HFFc6 (cell line): Measurements from ENCODE around the gene OSBP2. TPM values are rescaled to one million over a fixed set of nuclear protein-coding genes. Genes with fewer than 3 reads are reported as not detected.

Source experiments
- DNase-seq: peaks from one replicate; pipeline ENCODE4 v3.0.0-alpha.2; 2018
- H3K27ac Mint-ChIP-seq: 2 replicates; pipeline ENCODE4 v1.8.0; 2020; ENCODE audit warnings: mild to moderate bottlenecking, mixed read lengths
- H3K27me3 Mint-ChIP-seq: 2 replicates; pipeline ENCODE4 v1.8.0; 2021; ENCODE audit warnings: mild to moderate bottlenecking, moderate library complexity, mixed read lengths; ENCODE audit not compliant: insufficient read depth
- H3K36me3 Mint-ChIP-seq: 2 replicates; pipeline ENCODE4 v1.8.0; 2021; ENCODE audit warnings: low read depth, mixed read lengths
- H3K4me1 Mint-ChIP-seq: 2 replicates; pipeline ENCODE4 v1.8.0; 2020; ENCODE audit warnings: low read depth, mixed read lengths
- H3K4me3 Mint-ChIP-seq: 2 replicates; pipeline ENCODE4 v1.8.0; 2020; ENCODE audit warnings: mild to moderate bottlenecking, moderate library complexity, mixed read lengths
- H3K9me3 Mint-ChIP-seq: 2 replicates; pipeline ENCODE4 v1.8.0; 2020; ENCODE audit warnings: mild to moderate bottlenecking, mixed read lengths
- CTCF ChIP-seq: fragments of 200-600 bp; sonication (generic); IDR thresholded peaks from 2 replicates; pipeline ENCODE4 v1.5.0; 2021; ENCODE audit warnings: antibody characterized with exemption, mild to moderate bottlenecking
- total RNA-seq, 6 experiments: library from RNA; stranded (reverse); fragmentation: NEBNext Ultra II Directional; extraction: Animal tissue kit (Norgen Biotek cat#: 25700); gene quantifications; 2 replicates in 1 of 6; 3 replicates in 5 of 6; pipeline ENCODE4 v1.2.3, GENCODE V29; 2021

The OSBP2 gene
- total RNA-seq, 6 experiments from 2014 or later = 0.09 to 0.37 (median 0.28) TPM; not detected in 1

- Mint-ChIP-seq H3K27ac (no peak overlapping the region), H3K4me3 (no peak overlapping the region), H3K9me3 (no peaks in the 10 kb centered on the region), H3K27me3 (peaks cover 2% of the 10 kb centered on the region; the same call in 1 of the 2 replicates), H3K4me1 (peaks cover under 1% of the 10 kb centered on the region; the same call in 1 of the 2 replicates), H3K36me3 (no peaks in the 10 kb centered on the region)
- DNase-seq = no peak
- no peak for TF ChIP-seq CTCF
Measured at GRCh38 chr22:30747493-30747892, 52.8 kb downstream of the OSBP2 start.

DNA sequence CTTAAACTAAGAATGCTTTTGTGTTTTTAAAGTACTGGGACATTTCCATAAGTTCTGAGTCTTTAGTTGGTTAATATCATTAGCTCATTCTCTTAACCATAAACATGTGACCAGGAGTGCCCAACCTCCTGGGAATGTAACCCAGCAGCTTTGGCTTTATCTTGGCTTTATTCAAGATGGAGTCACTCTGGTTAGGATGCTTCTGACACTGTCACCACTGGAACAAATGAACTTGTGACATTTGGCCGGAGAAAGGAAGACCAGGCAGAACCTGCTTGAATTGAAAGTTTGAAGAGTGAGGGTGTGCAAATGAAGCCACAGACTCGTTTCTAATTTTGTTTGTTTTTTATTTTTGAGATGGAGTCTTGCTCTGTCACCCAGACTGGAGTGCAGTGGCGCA lies 54.6 kb downstream of the OSBP2 start:
- TF ChIP-seq CTCF = no peak
- no peak for DNase-seq
- H3K4me3 Mint-ChIP-seq = no peak overlapping the region
- H3K36me3 Mint-ChIP-seq = no peaks in the 10 kb centered on the region
- peaks cover 2% of the 10 kb centered on the region; the same call in 1 of the 2 replicates for H3K27me3 Mint-ChIP-seq
- no peaks in the 10 kb centered on the region for H3K9me3 Mint-ChIP-seq
- H3K4me1 Mint-ChIP-seq = peaks cover 17% of the 10 kb centered on the region; the same call in 1 of the 2 replicates
- no peak overlapping the region for H3K27ac Mint-ChIP-seq

DNA sequence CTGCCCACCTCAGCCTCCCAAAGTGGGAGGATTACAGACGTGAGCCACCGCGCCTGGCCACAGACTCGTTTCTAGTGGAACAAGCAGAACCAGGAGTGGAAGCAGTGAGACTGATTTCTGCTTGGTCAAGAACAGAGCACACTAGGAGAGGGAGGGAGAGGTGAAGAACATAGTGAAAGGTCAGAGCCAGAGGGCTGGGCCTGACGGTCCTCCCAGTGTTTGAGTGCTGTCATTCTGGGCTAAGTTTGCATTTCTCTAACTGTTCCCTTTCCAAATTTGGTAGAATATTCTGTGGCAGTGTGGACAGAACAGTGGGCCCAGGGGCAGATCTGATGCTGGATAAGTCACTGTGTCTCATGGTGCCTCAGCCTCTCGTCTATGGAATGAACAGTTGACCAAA lies 55.2 kb downstream of the OSBP2 start:
- no peak for DNase-seq
- H3K27ac Mint-ChIP-seq = no peak overlapping the region
- H3K4me3 Mint-ChIP-seq = no peak overlapping the region
- H3K36me3 Mint-ChIP-seq = no peaks in the 10 kb centered on the region
- H3K9me3 Mint-ChIP-seq = no peaks in the 10 kb centered on the region
- TF ChIP-seq CTCF = no peak
- peaks cover 20% of the 10 kb centered on the region; the same call in 1 of the 2 replicates for H3K4me1 Mint-ChIP-seq
- H3K27me3 Mint-ChIP-seq = peaks cover 2% of the 10 kb centered on the region; the same call in 1 of the 2 replicates

DNA sequence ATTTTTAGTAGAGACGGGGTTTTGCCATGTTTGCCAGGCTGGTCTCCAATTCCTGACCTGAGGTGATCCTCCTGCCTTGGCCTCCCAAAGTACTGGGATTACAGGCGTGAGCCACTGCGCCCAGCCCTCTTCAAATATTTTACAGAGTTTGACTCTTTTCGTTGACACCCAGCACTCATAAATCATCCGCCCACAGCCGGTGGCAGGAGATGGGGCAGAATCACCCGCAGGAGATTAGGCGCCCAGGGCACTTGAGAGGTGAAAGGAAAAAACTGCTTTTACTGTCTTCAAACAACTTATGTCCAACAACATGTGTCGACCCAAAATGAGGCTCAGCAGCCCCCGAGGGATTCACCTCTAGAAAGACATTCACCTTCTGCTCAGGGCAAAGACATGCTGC lies 56.9 kb downstream of the OSBP2 start:
- no peak for DNase-seq
- H3K36me3 Mint-ChIP-seq = no peaks in the 10 kb centered on the region
- no peaks in the 10 kb centered on the region for H3K9me3 Mint-ChIP-seq
- no peak for TF ChIP-seq CTCF
- H3K27me3 Mint-ChIP-seq = peaks cover 4% of the 10 kb centered on the region; the same call in 1 of the 2 replicates
- no peak overlapping the region for H3K27ac Mint-ChIP-seq
- H3K4me1 Mint-ChIP-seq = peaks cover 25% of the 10 kb centered on the region; the same call in 1 of the 2 replicates
- H3K4me3 Mint-ChIP-seq = no peak overlapping the region

DNA sequence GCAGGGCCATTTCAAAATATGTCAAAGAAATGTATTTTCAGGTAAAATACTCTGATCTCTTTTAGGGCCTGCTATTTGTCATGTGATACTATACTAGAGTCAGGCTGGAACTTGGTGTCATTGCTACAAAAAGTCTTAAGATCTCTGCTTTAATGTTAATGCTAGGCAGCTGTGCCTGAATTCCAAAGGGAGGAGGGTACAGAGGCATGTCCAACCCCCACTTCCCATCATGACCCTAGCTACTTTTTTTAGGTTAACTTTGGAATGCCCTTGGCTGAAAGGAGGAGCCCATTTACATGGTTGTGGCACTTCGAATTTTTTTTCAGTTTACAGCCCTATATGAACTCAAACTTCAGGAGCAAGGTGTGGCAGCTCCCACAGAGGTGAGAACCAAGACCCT lies 58.1 kb downstream of the OSBP2 start:
- DNase-seq = no peak
- H3K27ac Mint-ChIP-seq = no peak overlapping the region
- H3K36me3 Mint-ChIP-seq = no peaks in the 10 kb centered on the region
- no peak overlapping the region for H3K4me3 Mint-ChIP-seq
- no peak for TF ChIP-seq CTCF
- peaks cover 25% of the 10 kb centered on the region; the same call in 1 of the 2 replicates for H3K4me1 Mint-ChIP-seq
- H3K27me3 Mint-ChIP-seq = peaks cover 8% of the 10 kb centered on the region
- no peaks in the 10 kb centered on the region for H3K9me3 Mint-ChIP-seq

DNA sequence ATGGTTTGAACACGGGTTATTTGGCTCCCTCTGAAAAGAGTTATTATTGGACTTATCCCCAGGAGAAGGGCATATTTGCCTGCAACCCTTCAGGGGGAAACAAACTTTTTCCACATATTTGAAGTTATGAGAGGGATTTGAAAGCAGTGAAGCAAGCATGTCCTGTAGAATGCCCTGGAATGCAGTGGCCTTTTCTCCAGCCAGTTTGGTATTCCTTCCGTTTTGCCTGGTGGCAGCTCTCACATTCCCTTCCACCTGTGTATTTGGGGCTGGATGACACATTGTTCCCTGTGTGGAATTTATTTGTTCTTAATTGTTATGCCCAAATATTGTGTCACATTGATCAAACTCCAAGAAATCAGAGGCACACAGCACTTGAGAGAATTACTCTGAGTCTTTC lies 59.0 kb downstream of the OSBP2 start:
- Mint-ChIP-seq H3K27ac (no peak overlapping the region), H3K9me3 (no peaks in the 10 kb centered on the region)

More for the DNA sequence above, 59.0 kb downstream of the OSBP2 start:
- no peak overlapping the region for H3K4me3 Mint-ChIP-seq
- no peak for DNase-seq
- H3K27me3 Mint-ChIP-seq = peaks cover 10% of the 10 kb centered on the region
- no peaks in the 10 kb centered on the region for H3K36me3 Mint-ChIP-seq
- peaks cover 25% of the 10 kb centered on the region; the same call in 1 of the 2 replicates for H3K4me1 Mint-ChIP-seq
- no peak for TF ChIP-seq CTCF
